Pancreas (tissue), 10 donors: ENCODE measurements around the gene SLC13A2. TPM values are rescaled to one million over a fixed set of nuclear protein-coding genes. Genes with fewer than 3 reads are reported as not detected.
"Not testable (repeated sequence)": the region's sequence is repeated elsewhere in the genome, so short reads cannot be mapped to it uniquely, and the experiment has no call there.

Experiments used
- ATAC-seq, 4 donors: fragments of 200-7000 bp; cut with Tn5 transposase; one replicate each; pipeline versions ENCODE4 v1.8.0 to v1.9.1; 2020; ENCODE audit warnings: mild to moderate bottlenecking in 4 of 4, moderate library complexity in 4 of 4
- DNase-seq, 6 donors: peaks; one replicate each; pipeline ENCODE4 v3.0.0-alpha.2; 2020
- FAIRE-seq: peaks from 2 replicates; lab custom pipeline; 2012; peaks lifted over from hg19 to GRCh38; lab: Jason Lieb, UNC
- H3K27ac ChIP-seq, 4 donors: fragments of 200-600 bp; sonication (generic); 1 replicate in 3 of 4; 2 replicates in 1 of 4; pipeline versions ENCODE4 v1.5.0 to v1.8.0; 2020
- H3K27me3 ChIP-seq, 4 donors: fragments of 200-600 bp; one replicate each; pipeline ENCODE4 v1.8.0; 2021
- H3K36me3 ChIP-seq, 3 donors: fragments of 200-600 bp; sonication (generic) in 1 of 3; one replicate each; pipeline versions ENCODE4 v1.5.0 to v1.8.0; 2020 to 2021
- H3K4me1 ChIP-seq, 3 donors: fragments of 200-600 bp; one replicate each; pipeline ENCODE4 v1.8.0; 2021
- H3K4me3 ChIP-seq, 4 donors: fragments of 200-600 bp; sonication (generic) in 2 of 4; one replicate each; pipeline versions ENCODE4 v1.5.0 to v1.8.0; 2020 to 2021
- H3K9me3 ChIP-seq, 4 donors: fragments of 200-600 bp; one replicate each; pipeline ENCODE4 v1.8.0; 2021
- CTCF ChIP-seq, 4 donors: fragments of 200-600 bp; sonication (generic) in 3 of 4; IDR thresholded peaks; one replicate each; pipeline versions ENCODE4 v1.5.0 to v1.8.0; 2021; ENCODE audit warnings: antibody characterized with exemption in 4 of 4
- WGBS, 2 donors: extraction: QIAGEN DNeasy Blood & Tissue Kit; methylation state at CpG; one replicate each; pipeline ENCODE4 v1.1.7; 2013; 5-methylcytosine and 5-hydroxymethylcytosine counted together
- intact Hi-C, 3 donors: fragments of 100-400 bp; cut with DNase I; formaldehyde crosslinking; loops; one replicate each; pipeline versions ENCODE4 v1.11.1 to v1.14.2; 2022
- polyA plus RNA-seq, 2 donors: library from polyadenylated mRNA; stranded (reverse); fragments of 200-250 nt; gene quantifications; one replicate each; pipeline ENCODE4 v1.2.3, GENCODE V29; 2013
- total RNA-seq, 6 donors: library from RNA; stranded (reverse); fragmentation: NEBNext Ultra II Directional in 4 of 6; extraction: Animal tissue kit (Norgen Biotek cat#: 25700) in 4 of 6; gene quantifications; one replicate each; pipeline versions ENCODE4 v1.2.1 to v1.2.4, GENCODE V29; 2021 to 2023
- donor health status: healthy with polysubstance abuse.
- donor health status: DM: no; HTN: no; CAD: no; lungs with moderate emphysema.
- donor health status: DM: no; HTN: no; CAD: no.
- donor health status: control.
- donor health status: control.
- donor health status: Bipolar disorder and iron deficiency.
- donor health status: DM: yes; HTN: yes; CAD: no.
- donor health status: DM: no; HTN: no; CAD: no.
- donor health status: DM: no; HTN: no; CAD: no.
- donor health status: DM: yes; HTN: yes; CAD: no.

The SLC13A2 gene
- total and polyA plus RNA-seq, 8 donors, result 0.04 to 0.42 (median 0.08) TPM; not detected in 4

- H3K36me3 ChIP-seq, result no peaks in the 10 kb centered on the region
- FAIRE-seq (no peak), ATAC-seq (no peak), DNase-seq (no peak)
- peaks cover 0 to 2% (median 0%) of the 10 kb centered on the region in 3 donors for H3K4me1 ChIP-seq
- H3K4me3 ChIP-seq, result no peak overlapping the region
- WGBS, 2 donors, result 82 to 94% methylated on average over 1 of the region's 1 CpG
- TF ChIP-seq CTCF (IDR thresholded peaks at IDR 0.05), result no peak
- H3K27ac ChIP-seq, result no peak overlapping the region
- intact Hi-C loops, result no loop called here
- no peaks in the 10 kb centered on the region for H3K27me3 ChIP-seq
- H3K9me3 ChIP-seq, result no peaks in the 10 kb centered on the region
Observed at GRCh38 chr17:28433721-28434120, 39.7 kb upstream of the SLC13A2 start.

GRCh38 chr17:28434326-28434725, 39.1 kb upstream of the SLC13A2 start:
- H3K27me3 ChIP-seq, H3K9me3 ChIP-seq, FAIRE-seq, H3K4me1 ChIP-seq, H3K27ac ChIP-seq, H3K4me3 ChIP-seq, DNase-seq, H3K36me3 ChIP-seq, ATAC-seq, intact Hi-C loops: not testable (repeated sequence)
- WGBS, 2 donors, result 46 to 52% methylated on average over 8 of the region's 8 CpGs

- no peaks in the 10 kb centered on the region for H3K9me3 ChIP-seq
- ATAC-seq, result no peak
- intact Hi-C loops, result no loop called here
- no peak for DNase-seq
- 77 to 86% methylated on average over 9 of the region's 9 CpGs for WGBS, 2 donors
- H3K27me3 ChIP-seq, result no peaks in the 10 kb centered on the region
- no peak for TF ChIP-seq CTCF (IDR thresholded peaks at IDR 0.05)
- no peaks in the 10 kb centered on the region for H3K4me1 ChIP-seq
- no peak overlapping the region for H3K4me3 ChIP-seq
- H3K36me3 ChIP-seq, result no peaks in the 10 kb centered on the region
- no peak overlapping the region for H3K27ac ChIP-seq
- FAIRE-seq, result no peak
Observed at GRCh38 chr17:28443901-28444638, 29.4 kb upstream of the SLC13A2 start.

- ATAC-seq, result no peak
- H3K4me3 ChIP-seq, result no peak overlapping the region
- intact Hi-C loops, result no loop called here
- H3K4me1 ChIP-seq, result no peaks in the 10 kb centered on the region
- H3K36me3 ChIP-seq, result no peaks in the 10 kb centered on the region
- H3K27me3 ChIP-seq, result no peaks in the 10 kb centered on the region
- no peak overlapping the region for H3K27ac ChIP-seq
- H3K9me3 ChIP-seq, result no peaks in the 10 kb centered on the region
- WGBS, 2 donors, result 63 to 73% methylated on average over 8 of the region's 8 CpGs
- no peak for DNase-seq
- FAIRE-seq, result no peak
- TF ChIP-seq CTCF (IDR thresholded peaks at IDR 0.05), result no peak
Observed at GRCh38 chr17:28446716-28447395, 26.6 kb upstream of the SLC13A2 start.

GRCh38 chr17:28447396-28447760, 26.1 kb upstream of the SLC13A2 start:
- H3K9me3 ChIP-seq, result no peaks in the 10 kb centered on the region
- TF ChIP-seq CTCF (IDR thresholded peaks at IDR 0.05), result no peak
- FAIRE-seq (no peak), DNase-seq (no peak), ATAC-seq (no peak)
- no peak overlapping the region for H3K27ac ChIP-seq
- no peak overlapping the region for H3K4me3 ChIP-seq
- 64 to 66% methylated on average over 5 of the region's 5 CpGs for WGBS, 2 donors
- no peaks in the 10 kb centered on the region for H3K4me1 ChIP-seq
- no peaks in the 10 kb centered on the region for H3K27me3 ChIP-seq
- intact Hi-C loops, result no loop called here
- no peaks in the 10 kb centered on the region for H3K36me3 ChIP-seq
